ENCODE data around the gene MAMLD1. TPM values are rescaled to one million over a fixed set of nuclear protein-coding genes. Genes with fewer than 3 reads are reported as not detected.

The MAMLD1 gene
- total RNA-seq, 4 donors from 2014 or later: 0.20 to 1.2 (median 0.95) TPM; not detected in 1

GRCh38 chrX:150527108-150527507, 164.0 kb downstream of the MAMLD1 start:
- Histone ChIP-seq H3K27ac (no peak overlapping the region), H3K36me3 (no peaks in the 10 kb centered on the region), H3K4me1 (no peaks in the 10 kb centered on the region), H3K4me3 (no peak overlapping the region), H3K27me3 (no peaks in the 10 kb centered on the region), H3K9me3 (no peaks in the 10 kb centered on the region)
- TF ChIP-seq POLR2AphosphoS5 (IDR thresholded peaks at IDR 0.05) (no peak), CTCF (IDR thresholded peaks at IDR 0.05) (no peak), POLR2A (IDR thresholded peaks at IDR 0.05) (no peak), EP300 (IDR thresholded peaks at IDR 0.05; ENCODE audit: low read depth) (no peak)
- DNase-seq: no peak
- in situ Hi-C loops (cut with MboI; ENCODE audit: low pct_ligation_motif_present in 1 of 4, low pct_unique_long_range_greater_than_20kb in 1 of 4, low sequenced_read_pairs in 3 of 4) (no loop called here), intact Hi-C loops (cut with DNase I; ENCODE audit: low total_unique reads) (no loop called here)
- 68% methylated on average over 3 of the region's 3 CpGs; no CpG with 5 or more reads in 1 of the 2 donors for WGBS, 2 donors (ENCODE audit: low coverage in 1 of 2)

- DNase-seq: no peak
- TF ChIP-seq CTCF (IDR thresholded peaks at IDR 0.05): no peak
- TF ChIP-seq EP300 (IDR thresholded peaks at IDR 0.05; ENCODE audit: low read depth): no peak
- TF ChIP-seq POLR2A (IDR thresholded peaks at IDR 0.05): no peak
- no peak for TF ChIP-seq POLR2AphosphoS5 (IDR thresholded peaks at IDR 0.05)
- Histone ChIP-seq H3K4me3 (no peak overlapping the region), H3K9me3 (no peaks in the 10 kb centered on the region), H3K4me1 (no peaks in the 10 kb centered on the region), H3K36me3 (no peaks in the 10 kb centered on the region), H3K27me3 (no peaks in the 10 kb centered on the region), H3K27ac (no peak overlapping the region)
- 90 to 92% methylated on average over 2 to 3 of the region's 3 CpGs for WGBS, 2 donors (ENCODE audit: low coverage in 1 of 2)
- in situ Hi-C loops (cut with MboI; ENCODE audit: low pct_ligation_motif_present in 1 of 4, low pct_unique_long_range_greater_than_20kb in 1 of 4, low sequenced_read_pairs in 3 of 4): no loop called here
- intact Hi-C loops (cut with DNase I; ENCODE audit: low total_unique reads): no loop called here
Measured at GRCh38 chrX:150529587-150529986, 166.5 kb downstream of the MAMLD1 start.

DNA sequence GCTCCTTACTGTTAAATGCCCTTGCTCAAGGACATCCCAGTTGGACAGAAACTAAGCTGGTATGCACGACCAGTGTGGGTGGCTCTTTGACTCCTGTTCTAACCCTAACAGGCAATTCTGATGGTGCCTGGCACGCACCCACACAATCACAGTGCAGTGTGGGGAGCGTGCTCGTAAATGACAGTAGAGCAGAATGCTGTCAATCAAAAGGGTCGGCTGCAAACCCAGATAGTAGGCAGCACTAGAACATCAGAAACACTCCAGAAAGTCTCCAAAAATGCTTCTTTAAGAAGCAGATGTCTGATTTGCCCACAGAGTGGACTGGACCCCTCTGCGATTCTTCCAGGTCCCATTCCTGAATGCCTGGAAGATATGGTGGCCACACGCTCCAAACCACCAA, 167.7 kb downstream of the MAMLD1 start:
- H3K9me3 ChIP-seq: no peaks in the 10 kb centered on the region
- no peak for DNase-seq
- in situ Hi-C loops (cut with MboI; ENCODE audit: low pct_ligation_motif_present in 1 of 4, low pct_unique_long_range_greater_than_20kb in 1 of 4, low sequenced_read_pairs in 3 of 4) (no loop called here), intact Hi-C loops (cut with DNase I; ENCODE audit: low total_unique reads) (no loop called here)
- H3K4me1 ChIP-seq: no peaks in the 10 kb centered on the region
- no peaks in the 10 kb centered on the region for H3K27me3 ChIP-seq
- TF ChIP-seq POLR2AphosphoS5 (IDR thresholded peaks at IDR 0.05) (no peak), EP300 (IDR thresholded peaks at IDR 0.05; ENCODE audit: low read depth) (no peak), CTCF (IDR thresholded peaks at IDR 0.05) (no peak)
- H3K36me3 ChIP-seq: no peaks in the 10 kb centered on the region
- WGBS, 2 donors (ENCODE audit: low coverage in 1 of 2): 75% methylated on average over 7 of the region's 7 CpGs; no CpG with 5 or more reads in 1 of the 2 donors
- H3K27ac ChIP-seq: no peak overlapping the region
- H3K4me3 ChIP-seq: no peak overlapping the region

DNA sequence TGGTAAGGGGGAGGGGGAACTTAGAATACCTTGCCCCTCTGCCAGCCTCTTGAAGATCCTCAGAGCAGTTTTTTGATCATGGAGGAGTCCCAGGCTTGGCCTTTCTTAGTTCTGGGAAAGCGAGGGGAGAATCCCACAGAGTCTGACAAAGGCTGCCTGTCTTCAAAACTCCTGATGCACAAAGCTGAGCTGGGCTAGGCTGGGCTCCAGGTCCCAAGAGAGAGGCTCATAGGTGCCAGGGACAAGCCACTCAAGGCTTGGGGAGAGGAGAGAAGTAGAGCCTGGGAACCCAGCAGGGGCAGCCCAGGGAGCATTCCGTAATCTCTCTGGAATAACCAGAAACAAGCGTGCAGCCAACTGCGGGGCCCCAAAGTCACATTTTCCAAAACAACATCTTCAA, 168.3 kb downstream of the MAMLD1 start:
- intact Hi-C loops (cut with DNase I; ENCODE audit: low total_unique reads) (no loop called here), in situ Hi-C loops (cut with MboI; ENCODE audit: low pct_ligation_motif_present in 1 of 4, low pct_unique_long_range_greater_than_20kb in 1 of 4, low sequenced_read_pairs in 3 of 4) (no loop called here)
- Histone ChIP-seq H3K4me3 (no peak overlapping the region), H3K27ac (no peak overlapping the region), H3K27me3 (no peaks in the 10 kb centered on the region), H3K4me1 (no peaks in the 10 kb centered on the region), H3K36me3 (no peaks in the 10 kb centered on the region), H3K9me3 (no peaks in the 10 kb centered on the region)
- TF ChIP-seq POLR2A (IDR thresholded peaks at IDR 0.05): no peak
- no peak for TF ChIP-seq EP300 (IDR thresholded peaks at IDR 0.05; ENCODE audit: low read depth)
- no peak for TF ChIP-seq CTCF (IDR thresholded peaks at IDR 0.05)
- TF ChIP-seq POLR2AphosphoS5 (IDR thresholded peaks at IDR 0.05): no peak
- no peak for DNase-seq
- 86% methylated on average over 4 of the region's 4 CpGs; no CpG with 5 or more reads in 1 of the 2 donors for WGBS, 2 donors (ENCODE audit: low coverage in 1 of 2)

Measured in transverse colon (tissue), 4 donors.